Right atrium auricular region (tissue), 2 donors: ENCODE results near the gene GOLIM4. TPM values are rescaled to one million over a fixed set of nuclear protein-coding genes. Genes with fewer than 3 reads are reported as not detected.

Source experiments
- DNase-seq: peaks from one replicate; pipeline ENCODE4 v3.0.0-alpha.2; 2019; ENCODE audit warnings: low spot score
- H3K27ac ChIP-seq, 2 donors: fragments of 200-600 bp; sonication (generic); 1 replicate in 1 of 2; 2 replicates in 1 of 2; pipeline ENCODE4 v1.5.1; 2016 to 2019
- H3K27me3 ChIP-seq, 2 donors: fragments of 200-600 bp; sonication (generic); one replicate each; pipeline versions ENCODE4 v1.5.1 to v1.6.0; 2017 to 2019
- H3K36me3 ChIP-seq: fragments of 200-600 bp; sonication (generic); one replicate; pipeline ENCODE4 v1.5.1; 2016
- H3K4me1 ChIP-seq, 2 donors: fragments of 200-600 bp; sonication (generic); one replicate each; pipeline versions ENCODE4 v1.5.1 to v1.6.0; 2017 to 2019
- H3K4me3 ChIP-seq, 2 donors: fragments of 200-600 bp; sonication (generic); 1 replicate in 1 of 2; 2 replicates in 1 of 2; pipeline ENCODE4 v1.5.1; 2017 to 2019; ENCODE audit warnings: mild to moderate bottlenecking in 1 of 2, moderate library complexity in 1 of 2
- H3K9me3 ChIP-seq, 2 donors: fragments of 200-600 bp; sonication (generic); one replicate each; pipeline ENCODE4 v1.5.1; 2019
- CTCF ChIP-seq, 2 donors: fragments of 200-600 bp; sonication (generic); IDR thresholded peaks; one replicate each; pipeline ENCODE4 v1.5.1; 2019; ENCODE audit warnings: antibody characterized with exemption in 2 of 2
- total RNA-seq, 2 donors: library from RNA; depleted of rRNA; stranded (reverse); fragments of >200 nt; gene quantifications; one replicate each; pipeline ENCODE4 v1.1.0, GENCODE V29; 2016

GOLIM4 gene
- total RNA-seq, 2 donors from 2014 or later, result 56.0 to 63.7 TPM

- no peaks in the 10 kb centered on the region for H3K9me3 ChIP-seq
- no peak overlapping the region for H3K27ac ChIP-seq
- no peak for DNase-seq
Observed at GRCh38 chr3:167967257-167968036, 128.3 kb downstream of the GOLIM4 start.

More at GRCh38 chr3:167967257-167968036, 128.3 kb downstream of the GOLIM4 start:
- Histone ChIP-seq H3K27me3 (no peaks in the 10 kb centered on the region), H3K36me3 (no peaks in the 10 kb centered on the region), H3K4me1 (no peaks in the 10 kb centered on the region), H3K4me3 (no peak overlapping the region)
- no peak for TF ChIP-seq CTCF (IDR thresholded peaks at IDR 0.05)
